ENCODE results near the gene RAB3GAP1. TPM values are rescaled to one million over a fixed set of nuclear protein-coding genes. Genes with fewer than 3 reads are reported as not detected.

RAB3GAP1 gene
- total and polyA plus RNA-seq, 2 of the 4 experiments (the other 2 are of a cell fraction), result 21.2 to 65.8 TPM

GRCh38 chr2:135021618-135022017 lies 30.5 kb upstream of the RAB3GAP1 start:
- Histone ChIP-seq H3K79me1 (ENCODE audit: low read depth in 1 of 2, low read length in 2 of 2) (no peaks in the 10 kb centered on the region), H2BK120ac (ENCODE audit: low read depth, low read length) (no peak overlapping the region), H3K23ac (ENCODE audit: low read depth, low read length) (no peak overlapping the region), H3K36me3 (ENCODE audit: control insufficient read depth, insufficient read depth, low read length) (no peaks in the 10 kb centered on the region), H2BK15ac (ENCODE audit: low read depth, low read length) (no peak overlapping the region), H3K56ac (ENCODE audit: extremely low read depth, insufficient read depth, low read length) (no peak overlapping the region), H4K20me1 (ENCODE audit: insufficient read depth, low read length) (no peaks in the 10 kb centered on the region), H3K4me2 (ENCODE audit: low read depth, low read length) (no peak overlapping the region), H2AK5ac (ENCODE audit: low read depth, low read length) (no peak overlapping the region), H4K8ac (ENCODE audit: low read depth in 2 of 2, low read length in 2 of 2) (no peak overlapping the region), H3K14ac (replicated peaks; ENCODE audit: low read depth, low read length) (no peak overlapping the region), H3K9me1 (ENCODE audit: insufficient read depth, low read length) (no peaks in the 10 kb centered on the region), H3K27me3 (ENCODE audit: control insufficient read depth, insufficient read depth, low read length) (no peaks in the 10 kb centered on the region; the same call in 1 of the 2 replicates), H3K4ac (ENCODE audit: low read depth, low read length) (no peak overlapping the region), H3K9me3 (ENCODE audit: control insufficient read depth, insufficient read depth, low read length) (no peaks in the 10 kb centered on the region), H2AFZ (replicated peaks; ENCODE audit: low read length, poor library complexity) (no peak overlapping the region), H3K18ac (ENCODE audit: low read depth, low read length) (no peak overlapping the region), H3K27ac (ENCODE audit: insufficient read depth, low read length) (no peak overlapping the region), H3K4me1 (ENCODE audit: control insufficient read depth, insufficient read depth, low read length) (no peaks in the 10 kb centered on the region), H2AK9ac (replicated peaks; ENCODE audit: low read depth, low read length, poor library complexity) (no peak overlapping the region), H3K4me3 (ENCODE audit: insufficient read depth, low read depth, low read length) (no peak overlapping the region), H4K91ac (ENCODE audit: insufficient read depth, low read depth, low read length) (no peak overlapping the region), H2BK5ac (ENCODE audit: low read depth, low read length, poor library complexity, severe bottlenecking) (no peak overlapping the region), H2BK20ac (ENCODE audit: low read depth, low read length) (no peak overlapping the region), H4K5ac (ENCODE audit: low read depth, low read length) (no peak overlapping the region), H3K9ac (ENCODE audit: low read depth, low read length) (no peak overlapping the region)
- DNase-seq (no peak), ATAC-seq (ENCODE audit: low read depth) (no peak)
- no CpG with 5 or more reads among the region's 1 CpG for WGBS, 2 experiments (ENCODE audit: extremely low coverage in 2 of 2, insufficient read length in 1 of 2)
- ChIA-PET CTCF (interaction anchor here (1.0 to 1.1 kb wide), 2 partner anchors 18 to 775 kb away, joined by 3 read pairs; no protein-coding TSS in a partner anchor), POLR2A (ENCODE audit: unreplicated experiment) (no interaction called here)
- dilution Hi-C loops (cut with HindIII; ENCODE audit: low sequenced_read_pairs, unreplicated experiment) (no loop called here), intact Hi-C loops (cut with micrococcal nuclease) (no loop called here), in situ Hi-C loops (cut with MboI; ENCODE audit: low sequenced_read_pairs) (no loop called here)
- no TSS peak for BruUV-seq (replicated peaks)
- TF ChIP-seq MAZ (IDR thresholded peaks at IDR 0.05; ENCODE audit: borderline replicate concordance, low read depth, low read length) (no peak), NFE2L2 (IDR thresholded peaks at IDR 0.05; ENCODE audit: low read depth, low read length) (peak; percentile 50; the same call in 1 of the 2 replicates)
